Neural cell (in vitro differentiated cells): ENCODE results near the gene UACA. TPM values are rescaled to one million over a fixed set of nuclear protein-coding genes. Genes with fewer than 3 reads are reported as not detected.

ENCODE experiments used
- H2AFZ ChIP-seq: fragments of 200-600, 300-800 bp; sonication (generic), shearing (Covaris generic); 2 replicates; pipeline ENCODE4 v1.6.0; 2014; ENCODE audit warnings: low read depth, mild to moderate bottlenecking, antibody characterized with exemption, low read length, moderate library complexity
- H3F3A ChIP-seq: fragments of 200-600 bp; shearing (Covaris generic); 2 replicates; pipeline ENCODE4 v1.6.1; 2016; ENCODE audit warnings: mild to moderate bottlenecking, moderate library complexity, mixed read lengths, antibody characterized with exemption, low read length; ENCODE audit not compliant: insufficient read depth, poor library complexity, severe bottlenecking
- H3K27ac ChIP-seq: fragments of 200-600, 300-800 bp; sonication (generic), shearing (Covaris generic); 2 replicates; pipeline ENCODE4 v1.5.1; 2014; ENCODE audit warnings: mild to moderate bottlenecking, low read length, moderate library complexity
- H3K27me3 ChIP-seq: fragments of 300-800, 200-600 bp; sonication (generic), shearing (Covaris generic); 2 replicates; pipeline ENCODE4 v1.6.0; 2014; ENCODE audit warnings: mild to moderate bottlenecking, low read depth, low read length, moderate library complexity; ENCODE audit not compliant: insufficient read depth
- H3K36me3 ChIP-seq: fragments of 300-800, 200-600 bp; sonication (generic), shearing (Covaris generic); 2 replicates; pipeline ENCODE4 v1.5.1; 2014; ENCODE audit warnings: mild to moderate bottlenecking, antibody characterized with exemption, low read length, moderate library complexity; ENCODE audit not compliant: insufficient read depth
- H3K4me2 ChIP-seq: fragments of 300-800, 200-600 bp; sonication (generic), shearing (Covaris generic); 2 replicates; pipeline ENCODE4 v1.6.0; 2014; ENCODE audit warnings: mild to moderate bottlenecking, low read length
- H3K4me3 ChIP-seq: fragments of 300-800, 200-600 bp; sonication (generic), shearing (Covaris generic); 2 replicates; pipeline ENCODE4 v1.5.1; 2014; ENCODE audit warnings: mild to moderate bottlenecking, low read length, moderate library complexity
- H3K79me2 ChIP-seq: fragments of 200-600 bp; shearing (Covaris generic); replicated peaks from 2 replicates; pipeline ENCODE4 v1.6.0; 2014; ENCODE audit warnings: mild to moderate bottlenecking, low read length, moderate library complexity; ENCODE audit not compliant: insufficient read depth
- H3K9ac ChIP-seq: fragments of 300-800, 200-600 bp; sonication (generic), shearing (Covaris generic); 2 replicates; pipeline ENCODE4 v1.6.1; 2016; ENCODE audit warnings: mild to moderate bottlenecking, low read length, mixed read lengths
- H3K9me2 ChIP-seq: fragments of 200-600 bp; shearing (Covaris generic); 2 replicates; pipeline ENCODE4 v1.6.1; 2016; ENCODE audit warnings: mild to moderate bottlenecking, low read length, mixed read lengths; ENCODE audit not compliant: insufficient read depth
- H3K9me3 ChIP-seq: fragments of 200-600, 300-800 bp; sonication (generic), shearing (Covaris generic); 2 replicates; pipeline ENCODE4 v1.6.1; 2016; ENCODE audit warnings: mild to moderate bottlenecking, mixed run types, low read length, moderate library complexity, mixed read lengths
- H4K20me1 ChIP-seq: fragments of 200-600 bp; shearing (Covaris generic); 2 replicates; pipeline ENCODE4 v1.6.1; 2016; ENCODE audit warnings: mild to moderate bottlenecking, mixed run types; ENCODE audit not compliant: insufficient read depth
- CTCF ChIP-seq: fragments of 450-650 bp; IDR thresholded peaks from 2 replicates; pipeline ENCODE4 v1.5.1; 2014; ENCODE audit warnings: antibody characterized with exemption, mild to moderate bottlenecking, moderate library complexity; ENCODE audit not compliant: poor library complexity, severe bottlenecking
- EP300 ChIP-seq: fragments of 450-650 bp; conservative IDR thresholded peaks from 2 replicates; pipeline ENCODE4 v1.6.1; 2014; ENCODE audit warnings: antibody characterized with exemption, mild to moderate bottlenecking, moderate library complexity; ENCODE audit not compliant: poor library complexity, severe bottlenecking
- EZH2 ChIP-seq: fragments of 200-600, 300-800 bp; shearing (Covaris generic), sonication (generic); IDR thresholded peaks from 2 replicates; pipeline ENCODE4 v1.6.1; 2014; ENCODE audit warnings: antibody characterized with exemption, low read length, borderline replicate concordance, mild to moderate bottlenecking; ENCODE audit not compliant: insufficient read depth, poor library complexity, severe bottlenecking
- MXI1 ChIP-seq: fragments of 450-650 bp; conservative IDR thresholded peaks from 2 replicates; pipeline ENCODE4 v1.6.1; 2014; ENCODE audit warnings: antibody characterized with exemption, mild to moderate bottlenecking; ENCODE audit not compliant: poor library complexity, severe bottlenecking
- POLR2AphosphoS5 ChIP-seq: IDR thresholded peaks from 2 replicates; pipeline ENCODE4 v1.6.1; 2012
- RAD21 ChIP-seq: fragments of 450-650 bp; conservative IDR thresholded peaks from 2 replicates; pipeline ENCODE4 v1.6.1; 2014; ENCODE audit warnings: antibody characterized with exemption, mild to moderate bottlenecking, moderate library complexity
- REST ChIP-seq: IDR thresholded peaks from 2 replicates; pipeline ENCODE4 v1.6.1; 2012; ENCODE audit warnings: borderline replicate concordance
- SMC3 ChIP-seq: fragments of 450-650 bp; conservative IDR thresholded peaks from 2 replicates; pipeline ENCODE4 v1.6.1; 2014; ENCODE audit warnings: antibody characterized with exemption, mild to moderate bottlenecking, moderate library complexity; ENCODE audit not compliant: poor library complexity
- TAF1 ChIP-seq: IDR thresholded peaks from 2 replicates; pipeline ENCODE4 v1.6.1; 2012; ENCODE audit warnings: low read depth
- polyA plus RNA-seq: library from polyadenylated mRNA; depleted of rRNA; stranded (reverse); fragments of >200 nt; gene quantifications from 2 replicates; pipeline ENCODE4 v1.2.3, GENCODE V29; 2014

UACA gene
- polyA plus RNA-seq, 1 donor from 2014 or later, result 0.10 TPM

- Histone ChIP-seq H3K27me3 (no peaks in the 10 kb centered on the region), H3K27ac (no peak overlapping the region), H3K9me2 (no peaks in the 10 kb centered on the region), H3K4me3 (no peak overlapping the region), H3K9ac (no peak overlapping the region), H3K4me2 (no peak overlapping the region), H3F3A (no peaks in the 10 kb centered on the region), H2AFZ (no peak overlapping the region), H3K9me3 (no peaks in the 10 kb centered on the region), H4K20me1 (no peaks in the 10 kb centered on the region), H3K79me2 (no peaks in the 10 kb centered on the region), H3K36me3 (no peaks in the 10 kb centered on the region)
- TF ChIP-seq EZH2, result no peak
- TF ChIP-seq POLR2AphosphoS5, result no peak
- TF ChIP-seq RAD21, result no peak
- no peak for TF ChIP-seq CTCF
- TF ChIP-seq SMC3, result no peak
- no peak for TF ChIP-seq TAF1
- no peak for TF ChIP-seq EP300
- no peak for TF ChIP-seq MXI1
- no peak for TF ChIP-seq REST
Observed at GRCh38 chr15:70799667-70800450, 36.5 kb upstream of the UACA start.

- Histone ChIP-seq H3K27ac (no peak overlapping the region), H3K4me2 (no peak overlapping the region), H3K4me3 (no peak overlapping the region), H3K36me3 (no peaks in the 10 kb centered on the region), H3F3A (no peaks in the 10 kb centered on the region), H3K79me2 (no peaks in the 10 kb centered on the region), H2AFZ (no peak overlapping the region), H3K9me3 (no peaks in the 10 kb centered on the region), H3K27me3 (no peaks in the 10 kb centered on the region), H3K9me2 (no peaks in the 10 kb centered on the region), H3K9ac (no peak overlapping the region), H4K20me1 (no peaks in the 10 kb centered on the region)
- no peak for TF ChIP-seq POLR2AphosphoS5
- TF ChIP-seq CTCF, result no peak
- no peak for TF ChIP-seq EP300
- no peak for TF ChIP-seq REST
- no peak for TF ChIP-seq RAD21
- no peak for TF ChIP-seq MXI1
- no peak for TF ChIP-seq EZH2
Observed at GRCh38 chr15:70797464-70797863, 34.1 kb upstream of the UACA start.
